Pancreas (tissue), 10 donors: ENCODE measurements around the gene RDH14. TPM values are rescaled to one million over a fixed set of nuclear protein-coding genes. Genes with fewer than 3 reads are reported as not detected.
A peak's percentile ranks its signal among the peaks of the same experiment; 100 is the strongest.

ENCODE experiments used
- ATAC-seq, 4 donors: fragments of 200-7000 bp; cut with Tn5 transposase; one replicate each; pipeline versions ENCODE4 v1.8.0 to v1.9.1; 2020; ENCODE audit warnings: mild to moderate bottlenecking in 4 of 4, moderate library complexity in 4 of 4
- DNase-seq, 6 donors: peaks; one replicate each; pipeline ENCODE4 v3.0.0-alpha.2; 2020
- FAIRE-seq: peaks from 2 replicates; lab custom pipeline; 2012; peaks lifted over from hg19 to GRCh38; lab: Jason Lieb, UNC
- H3K27ac ChIP-seq, 4 donors: fragments of 200-600 bp; sonication (generic); 1 replicate in 3 of 4; 2 replicates in 1 of 4; pipeline versions ENCODE4 v1.5.0 to v1.8.0; 2020
- H3K27me3 ChIP-seq, 4 donors: fragments of 200-600 bp; one replicate each; pipeline ENCODE4 v1.8.0; 2021
- H3K36me3 ChIP-seq, 3 donors: fragments of 200-600 bp; sonication (generic) in 1 of 3; one replicate each; pipeline versions ENCODE4 v1.5.0 to v1.8.0; 2020 to 2021
- H3K4me1 ChIP-seq, 3 donors: fragments of 200-600 bp; one replicate each; pipeline ENCODE4 v1.8.0; 2021
- H3K4me3 ChIP-seq, 4 donors: fragments of 200-600 bp; sonication (generic) in 2 of 4; one replicate each; pipeline versions ENCODE4 v1.5.0 to v1.8.0; 2020 to 2021
- H3K9me3 ChIP-seq, 4 donors: fragments of 200-600 bp; one replicate each; pipeline ENCODE4 v1.8.0; 2021
- CTCF ChIP-seq, 4 donors: fragments of 200-600 bp; sonication (generic) in 3 of 4; IDR thresholded peaks; one replicate each; pipeline versions ENCODE4 v1.5.0 to v1.8.0; 2021; ENCODE audit warnings: antibody characterized with exemption in 4 of 4
- WGBS, 2 donors: extraction: QIAGEN DNeasy Blood & Tissue Kit; methylation state at CpG; one replicate each; pipeline ENCODE4 v1.1.7; 2013; 5-methylcytosine and 5-hydroxymethylcytosine counted together
- intact Hi-C, 3 donors: fragments of 100-400 bp; cut with DNase I; formaldehyde crosslinking; loops; one replicate each; pipeline versions ENCODE4 v1.11.1 to v1.14.2; 2022
- polyA plus RNA-seq, 2 donors: library from polyadenylated mRNA; stranded (reverse); fragments of 200-250 nt; gene quantifications; one replicate each; pipeline ENCODE4 v1.2.3, GENCODE V29; 2013
- total RNA-seq, 6 donors: library from RNA; stranded (reverse); fragmentation: NEBNext Ultra II Directional in 4 of 6; extraction: Animal tissue kit (Norgen Biotek cat#: 25700) in 4 of 6; gene quantifications; one replicate each; pipeline versions ENCODE4 v1.2.1 to v1.2.4, GENCODE V29; 2021 to 2023
- donor health status: healthy with polysubstance abuse.
- donor health status: DM: no; HTN: no; CAD: no; lungs with moderate emphysema.
- donor health status: DM: no; HTN: no; CAD: no.
- donor health status: control.
- donor health status: control.
- donor health status: Bipolar disorder and iron deficiency.
- donor health status: DM: yes; HTN: yes; CAD: no.
- donor health status: DM: no; HTN: no; CAD: no.
- donor health status: DM: no; HTN: no; CAD: no.
- donor health status: DM: yes; HTN: yes; CAD: no.

The RDH14 gene
- total and polyA plus RNA-seq, 8 donors: 8.0 to 13.6 (median 8.9) TPM

DNA sequence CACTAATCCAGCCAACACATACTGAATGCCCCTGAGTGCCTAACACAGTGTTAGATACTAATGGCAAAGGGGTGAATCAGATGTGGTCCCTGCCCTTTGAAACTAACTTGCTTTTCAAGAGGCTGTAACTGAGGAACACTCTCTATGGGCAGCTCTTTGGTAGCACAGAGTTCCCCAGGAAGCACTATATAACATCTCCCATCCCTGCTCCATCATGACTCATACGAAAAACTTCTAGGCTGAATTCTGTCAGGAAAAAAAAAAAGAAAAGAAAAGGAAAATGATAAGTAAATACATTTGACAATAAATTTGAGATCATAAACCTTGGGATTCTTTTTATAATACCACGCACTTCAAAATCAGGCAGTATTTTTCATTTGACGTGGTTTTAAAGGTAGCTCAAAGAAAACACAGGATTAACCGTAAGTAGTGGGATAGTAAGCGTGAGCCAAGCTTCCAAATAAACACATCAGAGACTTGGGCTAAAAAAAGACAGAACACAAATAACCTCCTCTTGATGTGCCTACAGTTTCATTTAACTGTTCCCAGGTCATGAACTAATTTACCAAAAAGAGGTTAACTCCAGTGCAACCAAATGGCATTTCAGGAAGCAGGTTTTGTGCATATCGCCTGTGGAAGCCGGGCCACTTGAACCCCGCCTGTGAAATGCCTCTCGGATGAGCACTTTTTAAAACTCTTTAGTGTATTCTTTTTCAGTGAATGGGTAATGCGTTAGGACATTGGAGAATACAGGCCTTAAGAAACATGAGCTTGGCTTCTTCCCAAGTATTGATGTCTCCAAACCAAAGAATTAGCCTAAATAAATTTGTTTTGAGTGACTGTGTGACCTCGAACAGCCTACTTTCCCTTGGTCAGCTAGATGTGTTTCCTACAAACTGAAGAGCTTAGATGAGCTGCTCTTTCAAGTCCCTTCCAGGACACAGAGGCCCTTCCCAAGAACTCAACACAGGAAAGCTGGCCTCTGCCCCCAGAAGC is 42.0 kb downstream of the RDH14 start:
- H3K27ac ChIP-seq: no peak overlapping the region
- FAIRE-seq (peak; percentile 53), ATAC-seq (peak in 2 of 4 donors; percentile 23 to 28), DNase-seq (no peak)
- intact Hi-C loops: loop anchor here in 1 of 3 donors (10.0 kb wide), 1 partner anchor 846 kb away; no protein-coding TSS in a partner anchor
- WGBS, 2 donors: 65 to 68% methylated on average over 11 of the region's 11 CpGs
- H3K4me1 ChIP-seq: peaks cover 0 to 4% (median 0%) of the 10 kb centered on the region in 3 donors
- no peaks in the 10 kb centered on the region for H3K36me3 ChIP-seq
- no peak overlapping the region for H3K4me3 ChIP-seq
- H3K9me3 ChIP-seq: no peaks in the 10 kb centered on the region
- no peaks in the 10 kb centered on the region for H3K27me3 ChIP-seq
- TF ChIP-seq CTCF (IDR thresholded peaks at IDR 0.05): no peak

GRCh38 chr2:18517386-18517785 is 43.1 kb downstream of the RDH14 start:
- TF ChIP-seq CTCF (IDR thresholded peaks at IDR 0.05): no peak
- FAIRE-seq: no peak
- H3K27ac ChIP-seq: no peak overlapping the region
- H3K36me3 ChIP-seq: no peaks in the 10 kb centered on the region
- H3K4me1 ChIP-seq: peaks cover 0 to 4% (median 0%) of the 10 kb centered on the region in 3 donors
- intact Hi-C loops: loop anchor here in 1 of 3 donors (10.0 kb wide), 1 partner anchor 847 kb away; no protein-coding TSS in a partner anchor
- H3K4me3 ChIP-seq: no peak overlapping the region
- no peaks in the 10 kb centered on the region for H3K9me3 ChIP-seq
- no peak for DNase-seq
- no peaks in the 10 kb centered on the region for H3K27me3 ChIP-seq
- no peak for ATAC-seq
- whole genome bisulfite sequencing, 2 donors: 84 to 92% methylated on average over 1 of the region's 1 CpG

- DNase-seq: no peak
- peaks cover 0 to 4% (median 0%) of the 10 kb centered on the region in 3 donors for H3K4me1 ChIP-seq
- TF ChIP-seq CTCF (IDR thresholded peaks at IDR 0.05): no peak
- no peak for ATAC-seq
- 53 to 54% methylated on average over 11 of the region's 11 CpGs for WGBS, 2 donors
- intact Hi-C loops: loop anchor here in 1 of 3 donors (10.0 kb wide), 1 partner anchor 849 kb away; no protein-coding TSS in a partner anchor
- no peaks in the 10 kb centered on the region for H3K36me3 ChIP-seq
- H3K9me3 ChIP-seq: no peaks in the 10 kb centered on the region
- FAIRE-seq: no peak
- H3K27me3 ChIP-seq: no peaks in the 10 kb centered on the region
- H3K27ac ChIP-seq: no peak overlapping the region
- no peak overlapping the region for H3K4me3 ChIP-seq
Observed at GRCh38 chr2:18516112-18516511, 44.3 kb downstream of the RDH14 start.

- ATAC-seq (no peak), FAIRE-seq (no peak), DNase-seq (no peak)
- Histone ChIP-seq H3K4me1 (peaks cover 0 to 4% (median 0%) of the 10 kb centered on the region in 3 donors), H3K27me3 (no peaks in the 10 kb centered on the region), H3K4me3 (no peak overlapping the region), H3K27ac (no peak overlapping the region), H3K36me3 (no peaks in the 10 kb centered on the region), H3K9me3 (no peaks in the 10 kb centered on the region)
- intact Hi-C loops: loop anchor here in 1 of 3 donors (10.0 kb wide), 1 partner anchor 850 kb away; no protein-coding TSS in a partner anchor
- TF ChIP-seq CTCF (IDR thresholded peaks at IDR 0.05): no peak
- 61 to 65% methylated on average over 4 of the region's 4 CpGs for WGBS, 2 donors
Observed at GRCh38 chr2:18514526-18515461, 45.7 kb downstream of the RDH14 start.
